Endothelial cell of umbilical vein (primary cell): ENCODE results near the gene NEDD9. TPM values are rescaled to one million over a fixed set of nuclear protein-coding genes. Genes with fewer than 3 reads are reported as not detected.

ENCODE experiments used
- BruUV-seq: library from RNA; stranded (reverse); fragments of 400-500 nt; replicated peaks from 2 replicates; lab custom pipeline; 2021; lab: Mats Ljungman, UMichigan
- CTCF ChIA-PET: fragments of 300-600, 350-600 bp; sonication (Branson Sonifier 250); formaldehyde crosslinking; loops from one replicate; lab custom pipeline; 2021; ENCODE audit warnings: antibody characterized with exemption, inconsistent platforms; lab: Charles Lee
- POLR2A ChIA-PET: fragments of 300-600, 350-600 bp; sonication (Branson Sonifier 250); formaldehyde crosslinking; loops from one replicate; lab custom pipeline; 2021; ENCODE audit warnings: antibody characterized with exemption, inconsistent platforms; lab: Charles Lee
- DNase-seq: peaks from one replicate; pipeline ENCODE4 v3.0.0-alpha.2; 2011; ENCODE audit warnings: low read depth, low spot score
- FAIRE-seq: peaks from 2 replicates; lab custom pipeline; 2011; peaks lifted over from hg19 to GRCh38; lab: Jason Lieb, UNC
- H2AFZ ChIP-seq: 2 replicates; pipeline ENCODE4 v1.6.0; 2012; ENCODE audit warnings: low read depth, low read length, control low read depth, inconsistent platforms
- H3K27ac ChIP-seq: 2 replicates; pipeline ENCODE4 v1.5.1; 2011; ENCODE audit warnings: low read depth, mild to moderate bottlenecking, control low read depth, low read length, moderate library complexity; ENCODE audit not compliant: insufficient read depth
- H3K27me3 ChIP-seq, 2 experiments: 2 replicates each; pipeline versions ENCODE4 v1.6.0 to v1.6.1; 2011; ENCODE audit warnings: low read length in 2 of 2, mixed read lengths in 1 of 2; ENCODE audit not compliant: control insufficient read depth in 2 of 2, insufficient read depth in 2 of 2
- H3K36me3 ChIP-seq, 2 experiments: 2 replicates in 1 of 2; 3 replicates in 1 of 2; pipeline ENCODE4 v1.5.1; 2011; ENCODE audit warnings: low read length in 2 of 2, mild to moderate bottlenecking in 1 of 2, moderate library complexity in 1 of 2; ENCODE audit not compliant: control insufficient read depth in 2 of 2, insufficient read depth in 2 of 2; ENCODE audit errors: extremely low read depth in 1 of 2
- H3K4me1 ChIP-seq: 3 replicates; pipeline ENCODE4 v1.5.1; 2011; ENCODE audit warnings: mild to moderate bottlenecking, low read length; ENCODE audit not compliant: control insufficient read depth, insufficient read depth; ENCODE audit errors: extremely low read depth
- H3K4me2 ChIP-seq: 2 replicates; pipeline ENCODE4 v1.6.1; 2011; ENCODE audit warnings: low read length, control low read depth, mixed read lengths; ENCODE audit not compliant: insufficient read depth
- H3K4me3 ChIP-seq, 3 experiments: fragments of 200-600 bp in 1 of 3; sonication (generic), shearing (Covaris generic) in 1 of 3; replicated peaks in 1 of 3; 2 replicates each; pipeline ENCODE4 v1.5.1; 2011 to 2016; ENCODE audit warnings: control low read depth in 3 of 3, low read length in 3 of 3, mild to moderate bottlenecking in 2 of 3, inconsistent platforms in 1 of 3, low read depth in 1 of 3, moderate library complexity in 1 of 3; ENCODE audit not compliant: insufficient read depth in 1 of 3
- H3K79me2 ChIP-seq: 2 replicates; pipeline ENCODE4 v1.6.0; 2012; ENCODE audit warnings: low read length, inconsistent platforms; ENCODE audit not compliant: control insufficient read depth, insufficient read depth
- H3K9ac ChIP-seq: replicated peaks from 2 replicates; pipeline ENCODE3; 2011; ENCODE audit warnings: low read length, control low read depth; ENCODE audit not compliant: insufficient read depth; ENCODE audit errors: extremely low read depth
- H3K9me1 ChIP-seq: replicated peaks from 3 replicates; pipeline ENCODE4 v1.6.0; 2011; ENCODE audit warnings: mild to moderate bottlenecking, low read length; ENCODE audit not compliant: control insufficient read depth, insufficient read depth; ENCODE audit errors: extremely low read depth
- H3K9me3 ChIP-seq: replicated peaks from 2 replicates; pipeline ENCODE4 v1.5.1; 2012; ENCODE audit warnings: low read length, inconsistent platforms; ENCODE audit not compliant: control insufficient read depth, insufficient read depth
- H4K20me1 ChIP-seq: replicated peaks from 2 replicates; pipeline ENCODE3; 2011; ENCODE audit warnings: mild to moderate bottlenecking, low read length; ENCODE audit not compliant: control insufficient read depth, insufficient read depth; ENCODE audit errors: extremely low read depth
- GATA2 ChIP-seq: IDR thresholded peaks from 2 replicates; pipeline ENCODE4 v1.7.0; 2011; ENCODE audit warnings: low read depth, mild to moderate bottlenecking, moderate library complexity, mixed read lengths, low read length; ENCODE audit not compliant: insufficient read length, insufficient read depth
- JUN ChIP-seq: IDR thresholded peaks from 2 replicates; pipeline ENCODE4 v1.6.1; 2011; ENCODE audit warnings: borderline replicate concordance, low read depth; ENCODE audit not compliant: insufficient read length, insufficient read depth
- MYC ChIP-seq: IDR thresholded peaks from one replicate; pipeline ENCODE4 v1.6.1; 2011; ENCODE audit warnings: mild to moderate bottlenecking, low read depth, low read length
- POLR2AphosphoS5 ChIP-seq: IDR thresholded peaks from 2 replicates; pipeline ENCODE4 v1.6.1; 2012; ENCODE audit warnings: low read depth, mild to moderate bottlenecking, control low read depth, low read length, moderate library complexity; ENCODE audit not compliant: insufficient read depth
- dilution Hi-C: fragments of 300-500 bp; cut with MboI; formaldehyde crosslinking; loops from one replicate; pipeline ENCODE4 v1.15.0; 2019; ENCODE audit warnings: low sequenced_read_pairs; ENCODE audit not compliant: extremely low pct_ligation_motif_present
- intact Hi-C: fragments of 100-400 bp; cut with micrococcal nuclease; formaldehyde crosslinking; loops from one replicate; pipeline ENCODE4 v1.10.0; 2022
- polyA plus RNA-seq, 4 experiments: library from polyadenylated mRNA; depleted of rRNA in 3 of 4; stranded (reverse) in 3 of 4; unstranded in 1 of 4; fragments of >200 nt; gene quantifications; 2 replicates each; pipeline versions ENCODE4 v1.2.1 to v1.2.3, GENCODE V29; 2011 to 2012; ENCODE audit warnings: missing spikeins in 1 of 4
- total RNA-seq: library from RNA; stranded (reverse); gene quantifications from 2 replicates; pipeline ENCODE4 v1.2.3, GENCODE V29; 2021
- TF ChIP-seq, protein P1 (sequence below), 2 donors: IDR thresholded peaks; 1 replicate in 1 of 2; 2 replicates in 1 of 2; pipeline ENCODE4 v1.5.1; 2011; ENCODE audit warnings: low read length in 2 of 2, mild to moderate bottlenecking in 2 of 2, moderate library complexity in 2 of 2, control low read depth in 1 of 2, inconsistent platforms in 1 of 2, low read depth in 1 of 2; ENCODE audit not compliant: insufficient read depth in 1 of 2; ENCODE audit errors: extremely low read depth in 1 of 2

NEDD9 gene
- total and polyA plus RNA-seq, 2 donors (not counting 3 experiments of a cell fraction or from before 2014, with no cell fraction given), result 55.2 to 61.0 TPM

DNA sequence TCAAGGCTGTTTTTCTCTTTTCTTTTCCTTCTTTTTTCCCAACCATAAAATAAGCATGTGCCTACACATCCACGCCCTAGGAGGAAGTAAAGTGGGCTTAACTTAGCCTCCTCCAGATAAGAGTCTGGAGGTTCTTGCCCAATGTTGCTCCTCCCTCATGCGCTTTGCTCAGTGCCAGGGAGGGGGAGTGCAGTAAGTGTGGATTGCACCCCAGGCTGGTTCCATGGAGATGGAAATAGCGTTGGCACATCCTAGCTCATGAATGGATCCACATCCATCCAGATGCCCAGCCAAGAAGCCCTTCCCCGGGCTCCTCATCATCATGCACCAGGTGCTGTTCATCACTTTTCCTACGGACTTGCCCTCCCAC, 58.2 kb downstream of the NEDD9 start:
- no peak for TF ChIP-seq POLR2AphosphoS5
- TF ChIP-seq JUN, result no peak
- no peak for TF ChIP-seq GATA2
- BruUV-seq, result no TSS peak
- H4K20me1 ChIP-seq, result no peaks in the 10 kb centered on the region
- H3K4me2 ChIP-seq, result no peak overlapping the region
- dilution Hi-C loops (no loop called here), intact Hi-C loops (no loop called here)
- no peaks in the 10 kb centered on the region for H3K9me3 ChIP-seq
- POLR2A ChIA-PET, result no interaction called here
- H3K36me3 ChIP-seq, result no peaks in the 10 kb centered on the region
- no peak overlapping the region for H2AFZ ChIP-seq
- no peaks in the 10 kb centered on the region for H3K9me1 ChIP-seq
- H3K79me2 ChIP-seq, result no peaks in the 10 kb centered on the region
- no peaks in the 10 kb centered on the region for H3K4me1 ChIP-seq
- DNase-seq, result no peak
- no peak for FAIRE-seq
- no peak overlapping the region for H3K27ac ChIP-seq
- no peak overlapping the region for H3K4me3 ChIP-seq
- no peaks in the 10 kb centered on the region for H3K27me3 ChIP-seq
- H3K9ac ChIP-seq, result no peak overlapping the region
- CTCF ChIA-PET, result interaction anchor here (1.0 to 6.2 kb wide), 5 partner anchors 20 to 322 kb away, joined by 3 to 70 read pairs (median 5); partner anchors contain the start of gene NEDD9

DNA sequence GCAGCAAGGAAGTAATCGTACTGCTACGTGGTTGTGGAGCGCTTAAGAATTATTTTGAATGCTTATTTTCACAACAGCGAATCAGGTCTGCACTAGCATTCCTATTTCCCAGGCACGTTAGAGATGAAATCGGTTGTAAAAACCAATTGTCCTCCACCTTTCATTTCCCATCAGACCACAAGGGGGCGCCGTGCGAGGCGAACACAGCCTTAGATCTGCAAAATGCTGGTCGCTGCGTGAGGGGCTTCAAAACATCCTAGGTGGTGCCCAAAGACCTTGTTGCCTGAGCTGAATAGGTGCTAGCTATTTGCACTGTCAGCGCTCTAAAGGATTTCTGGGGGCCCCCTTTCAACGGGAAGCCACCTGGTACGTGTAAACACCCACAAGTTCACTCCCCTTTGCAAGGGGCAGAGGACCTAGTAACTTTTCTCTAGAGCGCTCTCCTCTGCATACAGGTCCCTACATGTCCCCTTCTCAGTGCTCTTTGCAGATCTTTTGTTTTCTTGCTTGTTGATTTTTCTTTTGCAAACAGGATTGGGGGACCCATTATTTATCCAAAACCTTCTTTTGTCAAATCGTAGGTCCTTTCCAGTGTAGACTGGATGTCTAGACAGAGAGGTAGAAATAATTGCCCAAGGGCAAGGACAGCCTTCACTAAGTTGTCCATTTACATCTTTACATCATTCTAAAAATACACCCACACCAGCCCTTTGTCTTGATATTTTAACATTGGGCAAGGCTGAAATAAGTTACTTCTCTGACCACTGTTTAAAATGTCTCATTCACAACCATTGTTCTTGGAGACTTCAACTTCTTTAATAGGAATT, 59.8 kb downstream of the NEDD9 start:
- H3K27me3 ChIP-seq, result no peaks in the 10 kb centered on the region
- ChIA-PET POLR2A (no interaction called here), CTCF (interaction anchor here (0.8 to 6.2 kb wide), 15 partner anchors 12 to 329 kb away, joined by 3 to 70 read pairs (median 3); partner anchors contain the start of genes NEDD9 and SMIM13)
- dilution Hi-C loops (no loop called here), intact Hi-C loops (loop anchor here (1.0 kb wide), 5 partner anchors 28 to 324 kb away; partner anchors contain the start of gene NEDD9)
- no peaks in the 10 kb centered on the region for H3K9me3 ChIP-seq
- BruUV-seq, result no TSS peak
- peak; percentile 91 for FAIRE-seq
- TF ChIP-seq MYC, result no peak
- TF ChIP-seq, protein P1, sequence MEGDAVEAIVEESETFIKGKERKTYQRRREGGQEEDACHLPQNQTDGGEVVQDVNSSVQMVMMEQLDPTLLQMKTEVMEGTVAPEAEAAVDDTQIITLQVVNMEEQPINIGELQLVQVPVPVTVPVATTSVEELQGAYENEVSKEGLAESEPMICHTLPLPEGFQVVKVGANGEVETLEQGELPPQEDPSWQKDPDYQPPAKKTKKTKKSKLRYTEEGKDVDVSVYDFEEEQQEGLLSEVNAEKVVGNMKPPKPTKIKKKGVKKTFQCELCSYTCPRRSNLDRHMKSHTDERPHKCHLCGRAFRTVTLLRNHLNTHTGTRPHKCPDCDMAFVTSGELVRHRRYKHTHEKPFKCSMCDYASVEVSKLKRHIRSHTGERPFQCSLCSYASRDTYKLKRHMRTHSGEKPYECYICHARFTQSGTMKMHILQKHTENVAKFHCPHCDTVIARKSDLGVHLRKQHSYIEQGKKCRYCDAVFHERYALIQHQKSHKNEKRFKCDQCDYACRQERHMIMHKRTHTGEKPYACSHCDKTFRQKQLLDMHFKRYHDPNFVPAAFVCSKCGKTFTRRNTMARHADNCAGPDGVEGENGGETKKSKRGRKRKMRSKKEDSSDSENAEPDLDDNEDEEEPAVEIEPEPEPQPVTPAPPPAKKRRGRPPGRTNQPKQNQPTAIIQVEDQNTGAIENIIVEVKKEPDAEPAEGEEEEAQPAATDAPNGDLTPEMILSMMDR (IDR thresholded peaks at IDR 0.05; ENCODE audit: extremely low read depth in 1 of 2, insufficient read depth in 1 of 2, low read depth in 1 of 2, low read length in 2 of 2), result peak; percentile 78 to 82
- no peaks in the 10 kb centered on the region for H3K9me1 ChIP-seq
- H4K20me1 ChIP-seq, result no peaks in the 10 kb centered on the region
- H3K27ac ChIP-seq, result no peak overlapping the region
- no peaks in the 10 kb centered on the region for H3K79me2 ChIP-seq
- no peaks in the 10 kb centered on the region for H3K36me3 ChIP-seq
- DNase-seq, result peak; percentile 71
- no peaks in the 10 kb centered on the region for H3K4me1 ChIP-seq
- H3K9ac ChIP-seq, result no peak overlapping the region
- no peak overlapping the region for H2AFZ ChIP-seq
- H3K4me3 ChIP-seq, result no peak overlapping the region
- H3K4me2 ChIP-seq, result no peak overlapping the region
